Spleen (tissue), 7 donors: ENCODE measurements around the gene FRYL.

ENCODE experiments used
- CTCF ChIP-seq, 11 experiments: fragments of 200-600 bp in 7 of 11; fragments of 450-650 bp in 4 of 11; sonication (generic) in 4 of 11; IDR thresholded peaks in 8 of 11; conservative IDR thresholded peaks in 3 of 11; 1 replicate in 7 of 11; 2 replicates in 4 of 11; pipeline versions ENCODE4 v1.4.0 to v1.8.0; 2016 to 2021; ENCODE audit warnings: antibody characterized with exemption in 11 of 11, inconsistent platforms in 4 of 11, mild to moderate bottlenecking in 1 of 11
- POLR2A ChIP-seq, 3 donors: fragments of 450-650 bp; IDR thresholded peaks; one replicate each; pipeline ENCODE4 v1.5.1; 2017; ENCODE audit warnings: antibody characterized with exemption in 3 of 3, mild to moderate bottlenecking in 1 of 3
- POLR2AphosphoS5 ChIP-seq, 3 donors: sonication (generic); formaldehyde crosslinking; IDR thresholded peaks; one replicate each; pipeline ENCODE4 v1.5.1; 2017; ENCODE audit warnings: antibody characterized with exemption in 3 of 3
- donor health status: DM: no; HTN: no; CAD: no; lungs with moderate emphysema.
- donor health status: DM: no; HTN: no; CAD: no.
- donor health status: DM: no; HTN: no; CAD: no.

- TF ChIP-seq POLR2AphosphoS5 (IDR thresholded peaks at IDR 0.05) (no peak), POLR2A (IDR thresholded peaks at IDR 0.05) (no peak), CTCF (IDR thresholded peaks at IDR 0.05 in 8 of 11, conservative IDR thresholded peaks at IDR 0.05 in 3 of 11) (no peak)
Measured at GRCh38 chr4:48665555-48666186, 114.4 kb downstream of the FRYL start.
